HepG2 (cell line): ENCODE data around the gene SUPT4H1. TPM values are rescaled to one million over a fixed set of nuclear protein-coding genes. Genes with fewer than 3 reads are reported as not detected.

ENCODE experiments used
- GFI1 ChIP-seq: sonication (generic); formaldehyde crosslinking; IDR thresholded peaks from 2 replicates; pipeline ENCODE4 v1.5.0; 2020; ENCODE audit warnings: missing genetic modification reagents, mild to moderate bottlenecking, borderline replicate concordance
- JDP2 ChIP-seq: sonication (generic); formaldehyde crosslinking; IDR thresholded peaks from 2 replicates; pipeline ENCODE4 v1.8.1; 2022; ENCODE audit warnings: missing genetic modification reagents, borderline replicate concordance
- MTF2 ChIP-seq: sonication (generic); formaldehyde crosslinking; IDR thresholded peaks from 2 replicates; pipeline ENCODE4 v1.5.0; 2020; ENCODE audit warnings: missing genetic modification reagents, borderline replicate concordance
- POGZ ChIP-seq: sonication (generic); formaldehyde crosslinking; IDR thresholded peaks from 2 replicates; pipeline ENCODE4 v1.4.0; 2020; ENCODE audit warnings: mild to moderate bottlenecking, missing genetic modification reagents
- RBM39 ChIP-seq: fragments of 200-400 bp; formaldehyde crosslinking; IDR thresholded peaks from one replicate; pipeline ENCODE4 v1.6.1; 2018; ENCODE audit warnings: antibody characterized with exemption, mild to moderate bottlenecking, low read depth, low read length; ENCODE audit not compliant: poor library complexity, severe bottlenecking
- SMC3 ChIP-seq: IDR thresholded peaks from 2 replicates; pipeline ENCODE4 v1.6.1; 2011; ENCODE audit warnings: low read length, improper control_type of control experiment
- TBX2 ChIP-seq: sonication (generic); formaldehyde crosslinking; IDR thresholded peaks from 2 replicates; pipeline ENCODE4 v1.5.0; 2020; ENCODE audit warnings: missing genetic modification reagents, mild to moderate bottlenecking, borderline replicate concordance
- ZC3H4 ChIP-seq: sonication (generic); formaldehyde crosslinking; IDR thresholded peaks from 2 replicates; pipeline ENCODE4 v1.4.0; 2020; ENCODE audit warnings: missing genetic modification reagents, borderline replicate concordance
- ZNF12 ChIP-seq: sonication (generic); formaldehyde crosslinking; IDR thresholded peaks from 2 replicates; pipeline ENCODE4 v1.5.0; 2020; ENCODE audit warnings: missing genetic modification reagents
- ZNF354B ChIP-seq: sonication (generic); formaldehyde crosslinking; IDR thresholded peaks from 2 replicates; pipeline ENCODE4 v1.8.0; 2022; ENCODE audit warnings: mild to moderate bottlenecking, missing genetic modification reagents
- ZNF616 ChIP-seq: sonication (generic); formaldehyde crosslinking; IDR thresholded peaks from 2 replicates; pipeline ENCODE4 v1.5.0; 2020; ENCODE audit warnings: low read depth, mild to moderate bottlenecking, missing genetic modification reagents
- polyA plus RNA-seq, 8 experiments: library from polyadenylated mRNA; depleted of rRNA in 3 of 8; stranded (reverse) in 7 of 8; unstranded in 1 of 8; fragments of >200 nt; fragmentation: Illumina TruSeq in 4 of 8; extraction: Trizol in 4 of 8; gene quantifications; 2 replicates each; pipeline versions ENCODE4 v1.2.1 to v1.2.3, GENCODE V29; 2011 to 2016; ENCODE audit warnings: low read depth in 4 of 8, missing spikeins in 1 of 8, mixed read lengths in 1 of 8; ENCODE audit not compliant: insufficient read depth in 1 of 8
- total RNA-seq, 5 experiments: library from RNA; depleted of rRNA; stranded (reverse); fragments of >200 nt; fragmentation: Illumina TruSeq; extraction: Trizol; gene quantifications; 2 replicates each; pipeline ENCODE4 v1.2.3, GENCODE V29; 2016; ENCODE audit warnings: low read depth in 1 of 5
- TF ChIP-seq, protein P1 (sequence below): sonication (generic); formaldehyde crosslinking; IDR thresholded peaks from 2 replicates; pipeline ENCODE4 v1.5.0; 2020; ENCODE audit warnings: mild to moderate bottlenecking, missing genetic modification reagents
- TF ChIP-seq, protein P2 (sequence below): sonication (generic); formaldehyde crosslinking; IDR thresholded peaks from 2 replicates; pipeline ENCODE4; 2020; ENCODE audit warnings: missing genetic modification reagents, mild to moderate bottlenecking, borderline replicate concordance
- TF ChIP-seq, protein P3 (sequence below): sonication (generic); formaldehyde crosslinking; IDR thresholded peaks from 2 replicates; pipeline ENCODE4 v1.4.0; 2020; ENCODE audit warnings: mild to moderate bottlenecking, missing genetic modification reagents, borderline replicate concordance
- TF ChIP-seq, protein P4 (sequence below): sonication (generic); formaldehyde crosslinking; IDR thresholded peaks from 2 replicates; pipeline ENCODE4 v1.5.0; 2020; ENCODE audit warnings: missing genetic modification reagents, mild to moderate bottlenecking, borderline replicate concordance

SUPT4H1 gene
- total and polyA plus RNA-seq, 2 of the 13 experiments (the other 11 are each of a cell fraction or from before 2014, with no cell fraction given), result 155 to 244 TPM

DNA sequence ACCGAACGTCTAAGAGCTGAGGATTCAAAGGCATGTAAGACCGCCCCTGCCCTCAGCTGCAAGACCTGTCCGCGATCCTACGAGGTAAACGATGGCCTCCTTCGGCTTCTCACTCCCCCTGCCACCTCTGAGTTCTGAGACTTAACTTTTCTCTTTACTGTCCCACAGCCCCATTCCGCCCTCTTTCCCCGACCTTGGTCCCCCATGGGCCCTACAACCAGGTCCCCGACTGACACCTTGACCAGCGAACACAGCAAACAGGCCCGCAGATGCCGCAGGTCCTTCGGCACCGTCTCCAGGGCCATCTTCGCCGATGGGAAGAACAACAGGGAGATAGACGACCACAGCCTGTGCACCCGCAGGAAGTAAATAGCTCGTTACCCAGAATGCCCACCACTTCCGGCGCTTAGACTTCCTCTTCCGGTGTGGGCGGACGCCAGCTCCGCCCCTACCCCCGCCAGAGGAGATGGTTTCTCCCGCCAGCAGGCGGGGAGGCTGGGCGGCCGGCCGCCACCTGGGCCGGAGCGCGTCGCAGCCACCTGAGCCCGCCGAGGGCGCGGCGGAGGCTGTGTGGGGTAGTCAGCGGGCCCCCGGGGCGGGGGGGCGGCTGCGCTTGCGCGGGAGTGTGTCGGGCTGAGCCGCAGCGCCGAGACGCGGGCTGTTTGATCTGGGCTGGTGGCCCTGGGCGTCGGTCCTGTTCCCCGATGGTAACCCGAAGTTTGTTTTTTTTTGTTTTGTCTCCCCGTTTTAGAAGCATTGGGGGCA is at the start of gene SUPT4H1 (continued):
- peak; percentile 46; the same call in 1 of the 2 replicates for TF ChIP-seq ZNF616 (CRISPR knock-in tag)
- no peak; the same call in 1 of the 2 replicates for TF ChIP-seq MTF2
- TF ChIP-seq TBX2, result peak; percentile 90
- TF ChIP-seq, protein P1, sequence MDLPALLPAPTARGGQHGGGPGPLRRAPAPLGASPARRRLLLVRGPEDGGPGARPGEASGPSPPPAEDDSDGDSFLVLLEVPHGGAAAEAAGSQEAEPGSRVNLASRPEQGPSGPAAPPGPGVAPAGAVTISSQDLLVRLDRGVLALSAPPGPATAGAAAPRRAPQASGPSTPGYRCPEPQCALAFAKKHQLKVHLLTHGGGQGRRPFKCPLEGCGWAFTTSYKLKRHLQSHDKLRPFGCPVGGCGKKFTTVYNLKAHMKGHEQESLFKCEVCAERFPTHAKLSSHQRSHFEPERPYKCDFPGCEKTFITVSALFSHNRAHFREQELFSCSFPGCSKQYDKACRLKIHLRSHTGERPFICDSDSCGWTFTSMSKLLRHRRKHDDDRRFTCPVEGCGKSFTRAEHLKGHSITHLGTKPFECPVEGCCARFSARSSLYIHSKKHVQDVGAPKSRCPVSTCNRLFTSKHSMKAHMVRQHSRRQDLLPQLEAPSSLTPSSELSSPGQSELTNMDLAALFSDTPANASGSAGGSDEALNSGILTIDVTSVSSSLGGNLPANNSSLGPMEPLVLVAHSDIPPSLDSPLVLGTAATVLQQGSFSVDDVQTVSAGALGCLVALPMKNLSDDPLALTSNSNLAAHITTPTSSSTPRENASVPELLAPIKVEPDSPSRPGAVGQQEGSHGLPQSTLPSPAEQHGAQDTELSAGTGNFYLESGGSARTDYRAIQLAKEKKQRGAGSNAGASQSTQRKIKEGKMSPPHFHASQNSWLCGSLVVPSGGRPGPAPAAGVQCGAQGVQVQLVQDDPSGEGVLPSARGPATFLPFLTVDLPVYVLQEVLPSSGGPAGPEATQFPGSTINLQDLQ (CRISPR knock-in tag), result peak; percentile 82; the same call in 1 of the 2 replicates
- no peak; the same call in none of the 2 replicates for TF ChIP-seq SMC3
- peak; percentile 85; the same call in 1 of the 2 replicates for TF ChIP-seq GFI1 (CRISPR knock-in tag)
- TF ChIP-seq ZC3H4 (CRISPR knock-in tag), result peak; percentile 54; the same call in 1 of the 2 replicates
- TF ChIP-seq, protein P2, sequence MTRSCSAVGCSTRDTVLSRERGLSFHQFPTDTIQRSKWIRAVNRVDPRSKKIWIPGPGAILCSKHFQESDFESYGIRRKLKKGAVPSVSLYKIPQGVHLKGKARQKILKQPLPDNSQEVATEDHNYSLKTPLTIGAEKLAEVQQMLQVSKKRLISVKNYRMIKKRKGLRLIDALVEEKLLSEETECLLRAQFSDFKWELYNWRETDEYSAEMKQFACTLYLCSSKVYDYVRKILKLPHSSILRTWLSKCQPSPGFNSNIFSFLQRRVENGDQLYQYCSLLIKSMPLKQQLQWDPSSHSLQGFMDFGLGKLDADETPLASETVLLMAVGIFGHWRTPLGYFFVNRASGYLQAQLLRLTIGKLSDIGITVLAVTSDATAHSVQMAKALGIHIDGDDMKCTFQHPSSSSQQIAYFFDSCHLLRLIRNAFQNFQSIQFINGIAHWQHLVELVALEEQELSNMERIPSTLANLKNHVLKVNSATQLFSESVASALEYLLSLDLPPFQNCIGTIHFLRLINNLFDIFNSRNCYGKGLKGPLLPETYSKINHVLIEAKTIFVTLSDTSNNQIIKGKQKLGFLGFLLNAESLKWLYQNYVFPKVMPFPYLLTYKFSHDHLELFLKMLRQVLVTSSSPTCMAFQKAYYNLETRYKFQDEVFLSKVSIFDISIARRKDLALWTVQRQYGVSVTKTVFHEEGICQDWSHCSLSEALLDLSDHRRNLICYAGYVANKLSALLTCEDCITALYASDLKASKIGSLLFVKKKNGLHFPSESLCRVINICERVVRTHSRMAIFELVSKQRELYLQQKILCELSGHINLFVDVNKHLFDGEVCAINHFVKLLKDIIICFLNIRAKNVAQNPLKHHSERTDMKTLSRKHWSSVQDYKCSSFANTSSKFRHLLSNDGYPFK (CRISPR knock-in tag), result peak; percentile 95
- no peak for TF ChIP-seq JDP2 (CRISPR knock-in tag)
- TF ChIP-seq POGZ, result peak; percentile 95
- no peak for TF ChIP-seq ZNF12 (CRISPR knock-in tag)
- TF ChIP-seq, protein P3, sequence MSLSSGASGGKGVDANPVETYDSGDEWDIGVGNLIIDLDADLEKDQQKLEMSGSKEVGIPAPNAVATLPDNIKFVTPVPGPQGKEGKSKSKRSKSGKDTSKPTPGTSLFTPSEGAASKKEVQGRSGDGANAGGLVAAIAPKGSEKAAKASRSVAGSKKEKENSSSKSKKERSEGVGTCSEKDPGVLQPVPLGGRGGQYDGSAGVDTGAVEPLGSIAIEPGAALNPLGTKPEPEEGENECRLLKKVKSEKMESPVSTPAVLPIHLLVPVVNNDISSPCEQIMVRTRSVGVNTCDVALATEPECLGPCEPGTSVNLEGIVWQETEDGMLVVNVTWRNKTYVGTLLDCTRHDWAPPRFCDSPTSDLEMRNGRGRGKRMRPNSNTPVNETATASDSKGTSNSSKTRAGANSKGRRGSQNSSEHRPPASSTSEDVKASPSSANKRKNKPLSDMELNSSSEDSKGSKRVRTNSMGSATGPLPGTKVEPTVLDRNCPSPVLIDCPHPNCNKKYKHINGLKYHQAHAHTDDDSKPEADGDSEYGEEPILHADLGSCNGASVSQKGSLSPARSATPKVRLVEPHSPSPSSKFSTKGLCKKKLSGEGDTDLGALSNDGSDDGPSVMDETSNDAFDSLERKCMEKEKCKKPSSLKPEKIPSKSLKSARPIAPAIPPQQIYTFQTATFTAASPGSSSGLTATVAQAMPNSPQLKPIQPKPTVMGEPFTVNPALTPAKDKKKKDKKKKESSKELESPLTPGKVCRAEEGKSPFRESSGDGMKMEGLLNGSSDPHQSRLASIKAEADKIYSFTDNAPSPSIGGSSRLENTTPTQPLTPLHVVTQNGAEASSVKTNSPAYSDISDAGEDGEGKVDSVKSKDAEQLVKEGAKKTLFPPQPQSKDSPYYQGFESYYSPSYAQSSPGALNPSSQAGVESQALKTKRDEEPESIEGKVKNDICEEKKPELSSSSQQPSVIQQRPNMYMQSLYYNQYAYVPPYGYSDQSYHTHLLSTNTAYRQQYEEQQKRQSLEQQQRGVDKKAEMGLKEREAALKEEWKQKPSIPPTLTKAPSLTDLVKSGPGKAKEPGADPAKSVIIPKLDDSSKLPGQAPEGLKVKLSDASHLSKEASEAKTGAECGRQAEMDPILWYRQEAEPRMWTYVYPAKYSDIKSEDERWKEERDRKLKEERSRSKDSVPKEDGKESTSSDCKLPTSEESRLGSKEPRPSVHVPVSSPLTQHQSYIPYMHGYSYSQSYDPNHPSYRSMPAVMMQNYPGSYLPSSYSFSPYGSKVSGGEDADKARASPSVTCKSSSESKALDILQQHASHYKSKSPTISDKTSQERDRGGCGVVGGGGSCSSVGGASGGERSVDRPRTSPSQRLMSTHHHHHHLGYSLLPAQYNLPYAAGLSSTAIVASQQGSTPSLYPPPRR (CRISPR knock-in tag), result peak; percentile 57; the same call in 1 of the 2 replicates
- TF ChIP-seq, protein P4, sequence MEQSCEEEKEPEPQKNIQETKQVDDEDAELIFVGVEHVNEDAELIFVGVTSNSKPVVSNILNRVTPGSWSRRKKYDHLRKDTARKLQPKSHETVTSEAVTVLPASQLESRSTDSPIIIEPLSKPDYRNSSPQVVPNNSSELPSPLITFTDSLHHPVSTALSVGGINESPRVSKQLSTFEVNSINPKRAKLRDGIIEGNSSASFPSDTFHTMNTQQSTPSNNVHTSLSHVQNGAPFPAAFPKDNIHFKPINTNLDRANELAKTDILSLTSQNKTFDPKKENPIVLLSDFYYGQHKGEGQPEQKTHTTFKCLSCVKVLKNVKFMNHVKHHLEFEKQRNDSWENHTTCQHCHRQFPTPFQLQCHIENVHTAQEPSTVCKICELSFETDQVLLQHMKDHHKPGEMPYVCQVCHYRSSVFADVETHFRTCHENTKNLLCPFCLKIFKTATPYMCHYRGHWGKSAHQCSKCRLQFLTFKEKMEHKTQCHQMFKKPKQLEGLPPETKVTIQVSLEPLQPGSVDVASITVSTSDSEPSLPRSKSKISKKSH (CRISPR knock-in tag), result peak; percentile 88; the same call in 1 of the 2 replicates
- peak; percentile 88 for TF ChIP-seq RBM39
- 0 out of 2 replicates have a peak, but pooled peaks have one; percentile 27 for TF ChIP-seq ZNF354B (CRISPR knock-in tag)
